PC-3 (cell line): ENCODE results near the gene GOLGB1. TPM values are rescaled to one million over a fixed set of nuclear protein-coding genes. Genes with fewer than 3 reads are reported as not detected.

Source experiments
- ATAC-seq: fragments of 200-7000 bp; cut with Tn5 transposase; 2 replicates; pipeline ENCODE4 v1.9.1; 2020; ENCODE audit warnings: mild to moderate bottlenecking, moderate library complexity
- BruUV-seq: library from RNA; stranded (reverse); fragments of 400-500 nt; replicated peaks from 2 replicates; lab custom pipeline; 2021; lab: Mats Ljungman, UMichigan
- CTCF ChIA-PET: fragments of 300-600 bp; sonication (Branson Sonifier 250); formaldehyde crosslinking; loops from one replicate; lab custom pipeline; 2022; ENCODE audit warnings: antibody characterized with exemption; lab: Charles Lee
- POLR2A ChIA-PET: fragments of 300-600 bp; sonication (Branson Sonifier 250); formaldehyde crosslinking; loops from one replicate; lab custom pipeline; 2022; ENCODE audit warnings: antibody characterized with exemption; ENCODE audit not compliant: unreplicated experiment; lab: Charles Lee
- DNase-seq: peaks from one replicate; pipeline ENCODE4 v3.0.0-alpha.2; 2015
- H2AFZ ChIP-seq: fragments of 300-600 bp; sonication (generic); 2 replicates; pipeline ENCODE4 v1.6.0; 2016; ENCODE audit warnings: antibody characterized with exemption, low read length
- H3F3A ChIP-seq: fragments of 300-600 bp; sonication (generic); one replicate; pipeline ENCODE4 v1.6.0; 2017; ENCODE audit warnings: antibody characterized with exemption, low read length, control low read depth, mild to moderate bottlenecking; ENCODE audit not compliant: unreplicated experiment
- H3K27ac ChIP-seq: fragments of 300-600 bp; sonication (generic); 2 replicates; pipeline ENCODE4 v1.5.1; 2016; ENCODE audit warnings: mild to moderate bottlenecking, low read length
- H3K27me3 ChIP-seq: fragments of 300-600 bp; sonication (generic); 2 replicates; pipeline ENCODE4 v1.6.1; 2016; ENCODE audit warnings: low read length, mixed read lengths
- H3K36me3 ChIP-seq: fragments of 300-600 bp; sonication (generic); 2 replicates; pipeline ENCODE4 v1.6.1; 2016; ENCODE audit warnings: low read depth, mixed run types, low read length, mixed read lengths
- H3K4me1 ChIP-seq: fragments of 300-600 bp; sonication (generic); 2 replicates; pipeline ENCODE4 v1.5.1; 2016; ENCODE audit warnings: low read length; ENCODE audit not compliant: insufficient read depth
- H3K4me2 ChIP-seq: fragments of 300-600 bp; sonication (generic); 2 replicates; pipeline ENCODE4 v1.6.0; 2016; ENCODE audit warnings: low read length
- H3K4me3 ChIP-seq: fragments of 300-600 bp; sonication (generic); 2 replicates; pipeline ENCODE4 v1.5.1; 2016; ENCODE audit warnings: mild to moderate bottlenecking, low read length, mixed read lengths
- H3K79me2 ChIP-seq: fragments of 300-600 bp; sonication (generic); 2 replicates; pipeline ENCODE4 v1.6.1; 2017; ENCODE audit warnings: low read length, mixed read lengths
- H3K9ac ChIP-seq: fragments of 300-600 bp; sonication (generic); 2 replicates; pipeline ENCODE4 v1.6.0; 2016; ENCODE audit warnings: mild to moderate bottlenecking, low read length
- H3K9me2 ChIP-seq: fragments of 300-600 bp; sonication (generic); replicated peaks from 2 replicates; pipeline ENCODE4 v1.6.1; 2016; ENCODE audit warnings: mixed run types, low read length, mixed read lengths
- H3K9me3 ChIP-seq: fragments of 300-600 bp; sonication (generic); 2 replicates; pipeline ENCODE4 v1.6.1; 2016; ENCODE audit warnings: low read length, mixed read lengths
- H4K20me1 ChIP-seq: fragments of 300-600 bp; sonication (generic); 2 replicates; pipeline ENCODE4 v1.6.1; 2016; ENCODE audit warnings: low read length, mixed read lengths
- EZH2 ChIP-seq: fragments of 300-600 bp; sonication (generic); IDR thresholded peaks from one replicate; pipeline ENCODE4 v1.6.1; 2017; ENCODE audit warnings: antibody characterized with exemption, mild to moderate bottlenecking, low read length; ENCODE audit not compliant: unreplicated experiment
- EZH2phosphoT487 ChIP-seq: fragments of 300-600 bp; sonication (generic); IDR thresholded peaks from 2 replicates; pipeline ENCODE4 v1.6.1; 2018; ENCODE audit warnings: mild to moderate bottlenecking, antibody characterized with exemption, low read length, borderline replicate concordance
- intact Hi-C: fragments of 100-400 bp; cut with micrococcal nuclease; formaldehyde crosslinking; loops from 2 replicates; pipeline ENCODE4 v1.9.0; 2023
- total RNA-seq: library from RNA; depleted of rRNA; stranded (reverse); fragments of >200 nt; gene quantifications from 2 replicates; pipeline ENCODE4 v1.2.3, GENCODE V29; 2014
- TF ChIP-seq, protein P1 (sequence below): fragments of 300-600 bp; sonication (generic); conservative IDR thresholded peaks from 2 replicates; pipeline ENCODE4 v1.5.1; 2017; ENCODE audit warnings: antibody characterized with exemption, low read depth, mild to moderate bottlenecking, low read length

The GOLGB1 gene
- total RNA-seq, 1 experiment from 2014 or later = 31.6 TPM

DNA sequence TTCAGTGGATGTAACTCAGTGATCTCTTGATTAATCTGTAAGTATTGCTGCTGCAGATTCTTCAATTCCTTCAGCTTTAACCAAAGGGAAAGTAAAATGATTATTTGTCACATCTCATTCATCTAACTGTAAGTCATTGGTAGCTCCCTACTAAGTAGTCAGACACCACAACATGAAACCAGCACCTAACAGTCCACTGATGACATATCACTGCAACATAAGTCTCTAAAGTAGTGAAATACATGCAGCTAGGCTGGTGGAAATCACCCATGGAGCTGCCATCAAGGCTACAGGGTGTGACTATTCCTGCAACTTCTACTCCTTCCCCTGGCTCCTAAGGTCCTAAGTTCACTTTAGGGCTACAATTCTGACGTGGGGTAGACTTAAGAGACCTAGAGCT is 67.7 kb downstream of the GOLGB1 start:
- no peaks in the 10 kb centered on the region for H3K79me2 ChIP-seq
- no peaks in the 10 kb centered on the region for H3F3A ChIP-seq
- ChIA-PET CTCF (no interaction called here), POLR2A (no interaction called here)
- no peak overlapping the region for H2AFZ ChIP-seq
- no peaks in the 10 kb centered on the region for H3K4me1 ChIP-seq
- H3K9ac ChIP-seq = no peak overlapping the region
- DNase-seq (no peak), ATAC-seq (no peak)
- H3K27ac ChIP-seq = no peak overlapping the region
- intact Hi-C loops = no loop called here
- H3K27me3 ChIP-seq = no peaks in the 10 kb centered on the region
- no peak overlapping the region for H3K4me3 ChIP-seq
- no peaks in the 10 kb centered on the region for H3K9me2 ChIP-seq
- H3K9me3 ChIP-seq = no peaks in the 10 kb centered on the region
- peaks cover 51% of the 10 kb centered on the region for H3K36me3 ChIP-seq
- BruUV-seq = no TSS peak
- H4K20me1 ChIP-seq = 0 out of 2 replicates have a peak, but pooled peaks cover 3% of the 10 kb centered on the region
- TF ChIP-seq, protein P1, sequence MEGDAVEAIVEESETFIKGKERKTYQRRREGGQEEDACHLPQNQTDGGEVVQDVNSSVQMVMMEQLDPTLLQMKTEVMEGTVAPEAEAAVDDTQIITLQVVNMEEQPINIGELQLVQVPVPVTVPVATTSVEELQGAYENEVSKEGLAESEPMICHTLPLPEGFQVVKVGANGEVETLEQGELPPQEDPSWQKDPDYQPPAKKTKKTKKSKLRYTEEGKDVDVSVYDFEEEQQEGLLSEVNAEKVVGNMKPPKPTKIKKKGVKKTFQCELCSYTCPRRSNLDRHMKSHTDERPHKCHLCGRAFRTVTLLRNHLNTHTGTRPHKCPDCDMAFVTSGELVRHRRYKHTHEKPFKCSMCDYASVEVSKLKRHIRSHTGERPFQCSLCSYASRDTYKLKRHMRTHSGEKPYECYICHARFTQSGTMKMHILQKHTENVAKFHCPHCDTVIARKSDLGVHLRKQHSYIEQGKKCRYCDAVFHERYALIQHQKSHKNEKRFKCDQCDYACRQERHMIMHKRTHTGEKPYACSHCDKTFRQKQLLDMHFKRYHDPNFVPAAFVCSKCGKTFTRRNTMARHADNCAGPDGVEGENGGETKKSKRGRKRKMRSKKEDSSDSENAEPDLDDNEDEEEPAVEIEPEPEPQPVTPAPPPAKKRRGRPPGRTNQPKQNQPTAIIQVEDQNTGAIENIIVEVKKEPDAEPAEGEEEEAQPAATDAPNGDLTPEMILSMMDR = no peak
- TF ChIP-seq EZH2phosphoT487 = no peak
- no peak overlapping the region for H3K4me2 ChIP-seq

DNA sequence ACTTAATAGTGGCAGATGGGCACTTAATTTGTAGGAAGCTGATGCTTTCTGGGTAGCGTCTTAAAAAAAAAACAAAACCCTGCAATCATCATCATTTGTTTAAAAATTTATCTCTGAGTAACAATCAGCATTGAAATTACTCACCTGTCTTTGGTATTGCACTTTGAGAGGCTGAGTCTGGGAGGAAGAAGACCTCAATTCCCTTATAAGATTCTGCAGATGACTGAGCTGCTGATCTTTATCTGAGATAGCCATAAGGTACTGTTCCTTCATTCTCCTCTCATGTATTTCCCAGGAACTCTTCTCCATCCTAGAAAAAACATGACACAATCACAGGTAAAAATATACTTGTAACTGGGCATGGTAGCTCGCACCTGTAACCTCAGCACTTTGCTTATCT is 72.4 kb downstream of the GOLGB1 start:
- H3K9ac ChIP-seq = no peak overlapping the region
- intact Hi-C loops = no loop called here
- H3K4me3 ChIP-seq = no peak overlapping the region
- DNase-seq (no peak), ATAC-seq (no peak)
- H3K9me3 ChIP-seq = no peaks in the 10 kb centered on the region
- H3K4me2 ChIP-seq = no peak overlapping the region
- no peaks in the 10 kb centered on the region for H4K20me1 ChIP-seq
- H3F3A ChIP-seq = no peaks in the 10 kb centered on the region
- no peaks in the 10 kb centered on the region for H3K79me2 ChIP-seq
- POLR2A ChIA-PET = no interaction called here
- H2AFZ ChIP-seq = no peak overlapping the region
- peaks cover 64% of the 10 kb centered on the region for H3K36me3 ChIP-seq
- BruUV-seq = no TSS peak
- H3K27me3 ChIP-seq = no peaks in the 10 kb centered on the region
- TF ChIP-seq, protein P1 = no peak
- TF ChIP-seq EZH2phosphoT487 = no peak
- TF ChIP-seq EZH2 = no peak
- CTCF ChIA-PET = no interaction called here
- H3K27ac ChIP-seq = no peak overlapping the region
- H3K9me2 ChIP-seq = no peaks in the 10 kb centered on the region
- no peaks in the 10 kb centered on the region for H3K4me1 ChIP-seq

DNA sequence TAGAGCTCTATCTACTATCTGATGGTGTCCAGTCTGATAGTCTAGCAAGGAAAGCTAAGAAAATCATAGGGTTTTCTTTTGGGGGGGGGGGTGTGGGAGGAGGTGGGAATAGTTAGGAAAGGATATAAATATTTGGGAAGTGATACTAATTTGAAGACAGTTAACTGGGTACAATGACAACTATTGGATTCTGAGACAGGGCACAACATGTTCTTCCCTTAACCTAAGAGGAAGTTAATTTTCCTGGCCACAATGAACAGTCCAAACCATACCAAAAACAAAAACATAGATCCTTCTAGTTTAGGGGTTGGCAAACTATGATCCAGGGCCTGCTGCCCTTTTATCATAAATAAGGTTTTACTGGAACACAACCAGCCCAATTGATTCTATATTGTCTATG is 78.9 kb downstream of the GOLGB1 start:
- H3K27ac ChIP-seq = no peak overlapping the region
- H3F3A ChIP-seq = no peaks in the 10 kb centered on the region
- H3K79me2 ChIP-seq = no peaks in the 10 kb centered on the region
- H4K20me1 ChIP-seq = no peaks in the 10 kb centered on the region
- no peaks in the 10 kb centered on the region for H3K27me3 ChIP-seq
- no peak overlapping the region for H2AFZ ChIP-seq
- H3K9me2 ChIP-seq = no peaks in the 10 kb centered on the region
- no peak overlapping the region for H3K4me2 ChIP-seq
- no peak for DNase-seq
- no peak overlapping the region for H3K4me3 ChIP-seq
- BruUV-seq = no TSS peak
- intact Hi-C loops = no loop called here
- H3K4me1 ChIP-seq = no peaks in the 10 kb centered on the region
- ATAC-seq = no peak
- no peak for TF ChIP-seq EZH2phosphoT487
- no peak for TF ChIP-seq EZH2
- TF ChIP-seq, protein P1 = no peak
- no peaks in the 10 kb centered on the region for H3K9me3 ChIP-seq
- CTCF ChIA-PET = no interaction called here
- POLR2A ChIA-PET = interaction anchor here (0.8 kb wide), 1 partner anchor 964 kb away, joined by 7 read pairs; no protein-coding TSS in a partner anchor
- no peak overlapping the region for H3K9ac ChIP-seq
- H3K36me3 ChIP-seq = peaks cover 72% of the 10 kb centered on the region
